ENCODE data around the gene RPL39L.
A peak's percentile ranks its signal among the peaks of the same experiment; 100 is the strongest.

RPL39L gene

GRCh38 chr3:187112934-187113793, 26.1 kb downstream of the RPL39L start:
- no peaks in the 10 kb centered on the region for H3K4me1 ChIP-seq (ENCODE audit: insufficient read depth, low read length)
- no peaks in the 10 kb centered on the region for H3K9me3 ChIP-seq (ENCODE audit: low read length)
- H3K27ac ChIP-seq (ENCODE audit: low read depth, low read length) = no peak overlapping the region
- H3K4me3 ChIP-seq (ENCODE audit: low read depth in 1 of 2, low read length in 2 of 2) = no peak overlapping the region
- no peaks in the 10 kb centered on the region for H3K36me3 ChIP-seq (ENCODE audit: insufficient read depth, low read length)
- no peaks in the 10 kb centered on the region for H3K27me3 ChIP-seq (ENCODE audit: control insufficient read depth in 1 of 2, insufficient read depth in 2 of 2, low read length in 2 of 2)
- H3K9ac ChIP-seq (ENCODE audit: low read length) = no peak overlapping the region

- no peak overlapping the region for H3K4me3 ChIP-seq (ENCODE audit: low read depth in 1 of 2, low read length in 2 of 2)
- no peaks in the 10 kb centered on the region for H3K9me3 ChIP-seq (ENCODE audit: low read length)
- H3K4me1 ChIP-seq (ENCODE audit: insufficient read depth, low read length) = no peaks in the 10 kb centered on the region
- H3K36me3 ChIP-seq (ENCODE audit: insufficient read depth, low read length) = no peaks in the 10 kb centered on the region
- H3K27ac ChIP-seq (ENCODE audit: low read depth, low read length) = no peak overlapping the region
- H3K27me3 ChIP-seq (ENCODE audit: control insufficient read depth in 1 of 2, insufficient read depth in 2 of 2, low read length in 2 of 2) = no peaks in the 10 kb centered on the region
- H3K9ac ChIP-seq (ENCODE audit: low read length) = no peak overlapping the region
Measured at GRCh38 chr3:187110156-187110555, 29.1 kb downstream of the RPL39L start.

GRCh38 chr3:187107989-187108388, 31.3 kb downstream of the RPL39L start:
- Histone ChIP-seq H3K9me3 (ENCODE audit: low read length) (no peaks in the 10 kb centered on the region), H3K36me3 (ENCODE audit: insufficient read depth, low read length) (no peaks in the 10 kb centered on the region), H3K9ac (ENCODE audit: low read length) (no peak overlapping the region), H3K27me3 (ENCODE audit: control insufficient read depth in 1 of 2, insufficient read depth in 2 of 2, low read length in 2 of 2) (no peaks in the 10 kb centered on the region), H3K4me1 (ENCODE audit: insufficient read depth, low read length) (no peaks in the 10 kb centered on the region), H3K27ac (ENCODE audit: low read depth, low read length) (no peak overlapping the region), H3K4me3 (ENCODE audit: low read depth in 1 of 2, low read length in 2 of 2) (no peak overlapping the region)

DNA sequence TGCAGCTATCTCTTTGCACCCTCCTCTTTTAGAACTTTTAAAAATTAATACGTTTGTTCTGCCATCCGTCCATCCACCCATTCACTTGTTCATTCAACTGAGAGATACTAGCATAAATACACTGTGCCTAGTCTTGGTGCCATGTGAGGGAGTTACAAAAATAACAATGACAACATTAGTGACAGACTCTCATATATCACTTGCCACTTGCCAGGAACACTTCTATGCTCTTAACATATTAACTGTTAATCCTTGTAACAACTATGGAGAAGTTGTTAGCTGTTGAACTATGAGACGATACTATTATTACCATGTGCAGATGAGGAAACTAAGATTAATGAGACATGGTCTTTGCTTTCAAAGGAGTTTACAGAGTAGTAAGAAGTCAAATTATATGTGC, 33.6 kb downstream of the RPL39L start:
- no peak overlapping the region for H3K4me3 ChIP-seq (ENCODE audit: low read depth in 1 of 2, low read length in 2 of 2)
- H3K9ac ChIP-seq (ENCODE audit: low read length) = no peak overlapping the region
- no peaks in the 10 kb centered on the region for H3K36me3 ChIP-seq (ENCODE audit: insufficient read depth, low read length)
- H3K4me1 ChIP-seq (ENCODE audit: insufficient read depth, low read length) = peaks cover 15% of the 10 kb centered on the region
- H3K27me3 ChIP-seq (ENCODE audit: control insufficient read depth in 1 of 2, insufficient read depth in 2 of 2, low read length in 2 of 2) = no peaks in the 10 kb centered on the region
- no peaks in the 10 kb centered on the region for H3K9me3 ChIP-seq (ENCODE audit: low read length)
- H3K27ac ChIP-seq (ENCODE audit: low read depth, low read length) = no peak overlapping the region

DNA sequence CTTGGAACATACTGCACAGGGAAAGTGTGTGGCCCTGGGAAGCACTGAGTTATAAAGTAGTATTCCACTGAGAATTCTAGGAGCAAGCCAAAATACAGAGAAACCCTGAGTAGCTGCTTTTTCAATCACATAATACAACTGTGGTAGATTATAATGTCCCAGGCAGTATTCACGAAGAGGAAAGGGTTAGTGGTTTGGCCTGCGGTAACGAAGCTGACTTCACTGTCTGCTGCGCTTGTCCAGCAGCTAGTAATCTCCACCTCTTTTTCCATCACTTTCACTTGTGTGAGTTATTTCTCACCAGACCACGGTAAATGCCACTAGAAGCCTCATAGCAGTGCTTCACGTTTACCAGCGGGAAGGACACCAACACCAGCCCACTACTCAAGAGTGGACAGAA, 34.4 kb downstream of the RPL39L start:
- H3K9ac ChIP-seq (ENCODE audit: low read length) = no peak overlapping the region
- H3K4me3 ChIP-seq (ENCODE audit: low read depth in 1 of 2, low read length in 2 of 2) = no peak overlapping the region
- no peaks in the 10 kb centered on the region for H3K27me3 ChIP-seq (ENCODE audit: control insufficient read depth in 1 of 2, insufficient read depth in 2 of 2, low read length in 2 of 2)
- H3K4me1 ChIP-seq (ENCODE audit: insufficient read depth, low read length) = peaks cover 15% of the 10 kb centered on the region
- no peaks in the 10 kb centered on the region for H3K9me3 ChIP-seq (ENCODE audit: low read length)
- H3K36me3 ChIP-seq (ENCODE audit: insufficient read depth, low read length) = no peaks in the 10 kb centered on the region
- H3K27ac ChIP-seq (ENCODE audit: low read depth, low read length) = no peak overlapping the region

- H3K9me3 ChIP-seq (ENCODE audit: low read length) = no peaks in the 10 kb centered on the region
- H3K27ac ChIP-seq (ENCODE audit: low read depth, low read length) = no peak overlapping the region
- H3K4me3 ChIP-seq (ENCODE audit: low read depth in 1 of 2, low read length in 2 of 2) = no peak overlapping the region
- H3K36me3 ChIP-seq (ENCODE audit: insufficient read depth, low read length) = no peaks in the 10 kb centered on the region
- peaks cover 15% of the 10 kb centered on the region for H3K4me1 ChIP-seq (ENCODE audit: insufficient read depth, low read length)
- no peaks in the 10 kb centered on the region for H3K27me3 ChIP-seq (ENCODE audit: control insufficient read depth in 1 of 2, insufficient read depth in 2 of 2, low read length in 2 of 2)
- H3K9ac ChIP-seq (ENCODE audit: low read length) = no peak overlapping the region
Measured at GRCh38 chr3:187104342-187104741, 35.0 kb downstream of the RPL39L start.

GRCh38 chr3:187103251-187103650, 36.0 kb downstream of the RPL39L start:
- Histone ChIP-seq H3K4me3 (ENCODE audit: low read depth in 1 of 2, low read length in 2 of 2) (no peak overlapping the region), H3K36me3 (ENCODE audit: insufficient read depth, low read length) (no peaks in the 10 kb centered on the region), H3K9ac (ENCODE audit: low read length) (no peak overlapping the region)

GRCh38 chr3:187102073-187102634, 37.1 kb downstream of the RPL39L start:
- Histone ChIP-seq H3K4me3 (ENCODE audit: low read depth in 1 of 2, low read length in 2 of 2) (peak overlapping the region in 1 of 2 donors; percentile 14), H3K36me3 (ENCODE audit: insufficient read depth, low read length) (no peaks in the 10 kb centered on the region), H3K27ac (ENCODE audit: low read depth, low read length) (peak overlapping the region; percentile 56), H3K4me1 (ENCODE audit: insufficient read depth, low read length) (peaks cover 15% of the 10 kb centered on the region), H3K9ac (ENCODE audit: low read length) (no peak overlapping the region), H3K9me3 (ENCODE audit: low read length) (no peaks in the 10 kb centered on the region), H3K27me3 (ENCODE audit: control insufficient read depth in 1 of 2, insufficient read depth in 2 of 2, low read length in 2 of 2) (no peaks in the 10 kb centered on the region)

More at GRCh38 chr3:187103251-187103650, 36.0 kb downstream of the RPL39L start:
- no peak overlapping the region for H3K27ac ChIP-seq (ENCODE audit: low read depth, low read length)
- no peaks in the 10 kb centered on the region for H3K9me3 ChIP-seq (ENCODE audit: low read length)
- H3K4me1 ChIP-seq (ENCODE audit: insufficient read depth, low read length) = peaks cover 15% of the 10 kb centered on the region
- no peaks in the 10 kb centered on the region for H3K27me3 ChIP-seq (ENCODE audit: control insufficient read depth in 1 of 2, insufficient read depth in 2 of 2, low read length in 2 of 2)

GRCh38 chr3:187101184-187102072, 37.9 kb downstream of the RPL39L start:
- peaks cover 15% of the 10 kb centered on the region for H3K4me1 ChIP-seq (ENCODE audit: insufficient read depth, low read length)
- H3K27ac ChIP-seq (ENCODE audit: low read depth, low read length) = peak overlapping the region; percentile 56
- H3K27me3 ChIP-seq (ENCODE audit: control insufficient read depth in 1 of 2, insufficient read depth in 2 of 2, low read length in 2 of 2) = no peaks in the 10 kb centered on the region
- no peak overlapping the region for H3K9ac ChIP-seq (ENCODE audit: low read length)
- H3K9me3 ChIP-seq (ENCODE audit: low read length) = no peaks in the 10 kb centered on the region
- H3K36me3 ChIP-seq (ENCODE audit: insufficient read depth, low read length) = no peaks in the 10 kb centered on the region
- H3K4me3 ChIP-seq (ENCODE audit: low read depth in 1 of 2, low read length in 2 of 2) = peak overlapping the region; percentile 4 to 14

- Histone ChIP-seq H3K36me3 (ENCODE audit: insufficient read depth, low read length) (no peaks in the 10 kb centered on the region), H3K27me3 (ENCODE audit: control insufficient read depth in 1 of 2, insufficient read depth in 2 of 2, low read length in 2 of 2) (no peaks in the 10 kb centered on the region), H3K9ac (ENCODE audit: low read length) (no peak overlapping the region), H3K27ac (ENCODE audit: low read depth, low read length) (no peak overlapping the region), H3K4me3 (ENCODE audit: low read depth in 1 of 2, low read length in 2 of 2) (no peak overlapping the region), H3K4me1 (ENCODE audit: insufficient read depth, low read length) (peaks cover 15% of the 10 kb centered on the region), H3K9me3 (ENCODE audit: low read length) (no peaks in the 10 kb centered on the region)
Measured at GRCh38 chr3:187098923-187099512, 40.3 kb downstream of the RPL39L start.

GRCh38 chr3:187093320-187093719, 46.0 kb downstream of the RPL39L start:
- H3K27me3 ChIP-seq (ENCODE audit: control insufficient read depth in 1 of 2, insufficient read depth in 2 of 2, low read length in 2 of 2) = no peaks in the 10 kb centered on the region
- H3K4me1 ChIP-seq (ENCODE audit: insufficient read depth, low read length) = no peaks in the 10 kb centered on the region
- no peak overlapping the region for H3K4me3 ChIP-seq (ENCODE audit: low read depth in 1 of 2, low read length in 2 of 2)
- H3K9me3 ChIP-seq (ENCODE audit: low read length) = no peaks in the 10 kb centered on the region
- no peaks in the 10 kb centered on the region for H3K36me3 ChIP-seq (ENCODE audit: insufficient read depth, low read length)
- no peak overlapping the region for H3K27ac ChIP-seq (ENCODE audit: low read depth, low read length)
- H3K9ac ChIP-seq (ENCODE audit: low read length) = no peak overlapping the region
